Liver (tissue), 2 donors: Measurements from ENCODE around the gene NRG3.

Experiments
- RAD21 ChIP-seq, 2 donors: IDR thresholded peaks; 2 replicates each; pipeline ENCODE4 v1.6.1; 2016; ENCODE audit warnings: antibody characterized with exemption in 2 of 2, mild to moderate bottlenecking in 2 of 2
- TF ChIP-seq, protein P1 (sequence below): IDR thresholded peaks from 2 replicates; pipeline ENCODE4 v1.6.1; 2016; ENCODE audit warnings: antibody characterized with exemption
- donor health status: healthy.

DNA sequence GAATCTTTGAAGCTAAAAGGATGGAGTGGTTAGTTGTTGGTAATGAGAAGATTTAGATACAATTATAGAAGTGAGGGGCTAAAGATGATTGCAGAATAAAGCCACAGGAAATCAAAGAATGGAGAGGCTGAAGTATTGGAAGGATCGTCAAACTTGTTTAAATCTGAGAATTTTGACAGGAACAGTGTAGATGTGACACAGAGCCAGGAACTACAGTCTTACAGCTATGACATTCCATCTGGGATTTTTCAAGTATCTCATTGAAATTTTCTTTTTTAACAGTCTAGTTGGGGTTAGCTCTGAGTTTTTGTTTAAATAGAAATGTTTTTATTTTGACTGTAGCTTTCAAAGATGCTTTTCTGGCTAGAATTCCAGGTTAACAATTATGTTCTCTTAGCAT is 181.4 kb downstream of the NRG3 start:
- no peak for TF ChIP-seq RAD21 (IDR thresholded peaks at IDR 0.05)
- TF ChIP-seq, protein P1, sequence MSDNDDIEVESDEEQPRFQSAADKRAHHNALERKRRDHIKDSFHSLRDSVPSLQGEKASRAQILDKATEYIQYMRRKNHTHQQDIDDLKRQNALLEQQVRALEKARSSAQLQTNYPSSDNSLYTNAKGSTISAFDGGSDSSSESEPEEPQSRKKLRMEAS, result no peak
